ENCODE data around the gene GPRIN1.

DNA sequence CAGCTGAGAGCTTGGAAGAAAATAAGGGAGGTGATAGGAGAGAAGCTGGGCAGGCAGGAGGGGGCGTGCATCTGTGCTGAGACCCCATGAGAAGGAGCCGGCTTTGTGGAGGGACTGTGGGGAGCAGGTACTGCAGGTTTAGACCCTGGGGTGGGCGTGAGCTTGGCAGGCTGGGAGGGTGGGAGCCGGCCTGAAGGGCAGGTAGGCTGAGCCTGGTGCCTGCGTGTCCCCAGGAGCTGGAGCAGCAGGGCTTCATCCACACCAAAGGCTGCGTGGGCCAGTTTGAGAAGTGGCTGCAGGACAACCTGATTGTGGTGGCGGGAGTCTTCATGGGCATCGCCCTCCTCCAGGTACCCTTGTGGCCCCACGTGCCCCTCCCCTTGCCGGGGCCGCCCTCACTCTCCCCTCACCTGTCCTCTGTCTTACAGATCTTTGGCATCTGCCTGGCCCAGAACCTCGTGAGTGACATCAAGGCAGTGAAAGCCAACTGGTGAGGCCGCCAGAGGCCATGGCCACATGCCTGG lies 46.6 kb upstream of the GPRIN1 start:
- TF ChIP-seq, protein P1, sequence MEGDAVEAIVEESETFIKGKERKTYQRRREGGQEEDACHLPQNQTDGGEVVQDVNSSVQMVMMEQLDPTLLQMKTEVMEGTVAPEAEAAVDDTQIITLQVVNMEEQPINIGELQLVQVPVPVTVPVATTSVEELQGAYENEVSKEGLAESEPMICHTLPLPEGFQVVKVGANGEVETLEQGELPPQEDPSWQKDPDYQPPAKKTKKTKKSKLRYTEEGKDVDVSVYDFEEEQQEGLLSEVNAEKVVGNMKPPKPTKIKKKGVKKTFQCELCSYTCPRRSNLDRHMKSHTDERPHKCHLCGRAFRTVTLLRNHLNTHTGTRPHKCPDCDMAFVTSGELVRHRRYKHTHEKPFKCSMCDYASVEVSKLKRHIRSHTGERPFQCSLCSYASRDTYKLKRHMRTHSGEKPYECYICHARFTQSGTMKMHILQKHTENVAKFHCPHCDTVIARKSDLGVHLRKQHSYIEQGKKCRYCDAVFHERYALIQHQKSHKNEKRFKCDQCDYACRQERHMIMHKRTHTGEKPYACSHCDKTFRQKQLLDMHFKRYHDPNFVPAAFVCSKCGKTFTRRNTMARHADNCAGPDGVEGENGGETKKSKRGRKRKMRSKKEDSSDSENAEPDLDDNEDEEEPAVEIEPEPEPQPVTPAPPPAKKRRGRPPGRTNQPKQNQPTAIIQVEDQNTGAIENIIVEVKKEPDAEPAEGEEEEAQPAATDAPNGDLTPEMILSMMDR (IDR thresholded peaks at IDR 0.05; ENCODE audit: low read depth, low read length, missing input control): no peak
- TF ChIP-seq, protein P2, sequence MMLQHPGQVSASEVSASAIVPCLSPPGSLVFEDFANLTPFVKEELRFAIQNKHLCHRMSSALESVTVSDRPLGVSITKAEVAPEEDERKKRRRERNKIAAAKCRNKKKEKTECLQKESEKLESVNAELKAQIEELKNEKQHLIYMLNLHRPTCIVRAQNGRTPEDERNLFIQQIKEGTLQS (IDR thresholded peaks at IDR 0.05): no peak
- TF ChIP-seq SP1 (IDR thresholded peaks at IDR 0.05): no peak
- TF ChIP-seq, protein P3, sequence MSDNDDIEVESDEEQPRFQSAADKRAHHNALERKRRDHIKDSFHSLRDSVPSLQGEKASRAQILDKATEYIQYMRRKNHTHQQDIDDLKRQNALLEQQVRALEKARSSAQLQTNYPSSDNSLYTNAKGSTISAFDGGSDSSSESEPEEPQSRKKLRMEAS (IDR thresholded peaks at IDR 0.05): no peak
- TF ChIP-seq RAD21 (IDR thresholded peaks at IDR 0.05): no peak

Measured in liver (tissue), 3 donors.